ENCODE results near the gene CSNK1A1L. TPM values are rescaled to one million over a fixed set of nuclear protein-coding genes. Genes with fewer than 3 reads are reported as not detected.

The CSNK1A1L gene
- total RNA-seq, 1 donor from 2014 or later: not detected

DNA sequence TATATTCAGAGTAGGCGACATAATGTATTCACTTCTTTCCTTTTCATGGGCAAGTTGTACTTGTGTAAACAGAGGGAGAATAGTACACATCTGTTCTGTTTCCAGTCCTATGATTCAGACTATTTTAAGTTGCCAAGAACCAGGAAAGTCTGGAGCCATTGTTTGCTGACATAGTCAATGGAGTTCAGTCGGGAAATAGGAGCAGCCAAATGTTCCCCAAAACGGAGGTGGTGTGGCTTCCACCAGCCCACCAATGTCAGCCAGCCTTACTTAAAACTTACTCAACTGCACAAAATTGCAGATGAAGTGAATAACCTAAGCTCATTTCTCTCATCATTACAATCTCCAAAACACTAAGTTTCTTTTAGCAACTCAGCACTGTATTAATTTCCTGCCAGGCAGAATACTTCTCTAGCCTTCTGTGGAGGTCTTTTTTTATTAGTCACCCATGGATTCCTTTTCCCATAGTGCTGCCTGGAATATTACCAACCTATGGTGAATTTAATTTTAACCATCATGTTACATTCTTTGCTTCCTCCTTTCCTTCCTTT, 22.3 kb upstream of the CSNK1A1L start:
- H3K4me1 ChIP-seq: peaks cover 23% of the 10 kb centered on the region
- no peaks in the 10 kb centered on the region for H3K36me3 ChIP-seq
- no peaks in the 10 kb centered on the region for H3K9me3 ChIP-seq (replicated peaks)
- peak overlapping the region; percentile 70 for H3K27ac ChIP-seq (replicated peaks)
- intact Hi-C loops (cut with micrococcal nuclease): no loop called here
- TF ChIP-seq, protein P1, sequence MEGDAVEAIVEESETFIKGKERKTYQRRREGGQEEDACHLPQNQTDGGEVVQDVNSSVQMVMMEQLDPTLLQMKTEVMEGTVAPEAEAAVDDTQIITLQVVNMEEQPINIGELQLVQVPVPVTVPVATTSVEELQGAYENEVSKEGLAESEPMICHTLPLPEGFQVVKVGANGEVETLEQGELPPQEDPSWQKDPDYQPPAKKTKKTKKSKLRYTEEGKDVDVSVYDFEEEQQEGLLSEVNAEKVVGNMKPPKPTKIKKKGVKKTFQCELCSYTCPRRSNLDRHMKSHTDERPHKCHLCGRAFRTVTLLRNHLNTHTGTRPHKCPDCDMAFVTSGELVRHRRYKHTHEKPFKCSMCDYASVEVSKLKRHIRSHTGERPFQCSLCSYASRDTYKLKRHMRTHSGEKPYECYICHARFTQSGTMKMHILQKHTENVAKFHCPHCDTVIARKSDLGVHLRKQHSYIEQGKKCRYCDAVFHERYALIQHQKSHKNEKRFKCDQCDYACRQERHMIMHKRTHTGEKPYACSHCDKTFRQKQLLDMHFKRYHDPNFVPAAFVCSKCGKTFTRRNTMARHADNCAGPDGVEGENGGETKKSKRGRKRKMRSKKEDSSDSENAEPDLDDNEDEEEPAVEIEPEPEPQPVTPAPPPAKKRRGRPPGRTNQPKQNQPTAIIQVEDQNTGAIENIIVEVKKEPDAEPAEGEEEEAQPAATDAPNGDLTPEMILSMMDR (IDR thresholded peaks at IDR 0.05; ENCODE audit: borderline replicate concordance): no peak
- H3K27me3 ChIP-seq (ENCODE audit: low read depth): no peaks in the 10 kb centered on the region
- no peak for DNase-seq
- no peak overlapping the region for H3K4me3 ChIP-seq

DNA sequence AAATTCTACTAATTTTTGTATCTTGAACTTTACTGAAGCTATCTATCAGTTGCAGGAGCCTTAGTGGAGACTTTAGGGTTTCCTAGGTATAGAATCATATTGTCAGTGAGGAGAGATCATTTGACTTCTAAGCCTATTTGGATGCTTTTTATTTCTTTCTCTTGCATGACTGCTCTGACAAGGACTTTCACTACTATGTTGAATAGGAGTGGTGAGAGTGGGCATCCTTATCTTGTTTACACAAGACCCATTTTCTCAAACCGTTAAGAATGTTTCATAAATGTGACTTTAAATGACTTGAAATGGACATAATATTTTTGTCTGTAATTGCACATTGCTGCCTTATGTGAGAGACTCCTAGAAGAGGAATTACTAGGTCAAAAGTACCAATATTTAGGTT, 17.9 kb upstream of the CSNK1A1L start:
- intact Hi-C loops (cut with micrococcal nuclease): no loop called here

DNA sequence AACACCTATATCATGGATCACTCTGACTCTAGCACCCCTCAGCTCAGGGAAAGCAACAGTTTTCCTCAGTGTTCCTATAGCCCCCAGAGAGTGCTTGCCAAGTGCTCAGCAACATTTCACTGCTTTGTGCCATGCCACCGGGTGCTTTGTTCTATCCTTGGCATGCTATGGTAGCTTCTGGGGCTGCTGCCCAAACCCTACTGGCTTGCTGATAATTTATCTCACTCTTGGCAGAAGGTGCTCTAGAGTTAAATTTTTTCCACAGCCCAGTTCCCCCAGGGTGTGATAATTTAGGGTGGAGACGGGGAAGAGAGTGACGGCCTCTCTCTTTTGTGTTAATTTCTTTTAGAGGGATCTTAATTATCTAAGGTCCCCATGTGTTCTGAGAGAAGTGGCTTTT, 12.6 kb upstream of the CSNK1A1L start:
- intact Hi-C loops (cut with micrococcal nuclease): no loop called here
- Histone ChIP-seq H3K4me1 (peaks cover 15% of the 10 kb centered on the region), H3K36me3 (no peaks in the 10 kb centered on the region), H3K27ac (replicated peaks) (peak overlapping the region; percentile 55), H3K4me3 (no peak overlapping the region), H3K9me3 (replicated peaks) (no peaks in the 10 kb centered on the region), H3K27me3 (ENCODE audit: low read depth) (no peaks in the 10 kb centered on the region)
- peak; percentile 51 for DNase-seq
- TF ChIP-seq, protein P1 (IDR thresholded peaks at IDR 0.05; ENCODE audit: borderline replicate concordance): no peak

More for the DNA sequence above, 17.9 kb upstream of the CSNK1A1L start:
- DNase-seq: no peak
- Histone ChIP-seq H3K27me3 (ENCODE audit: low read depth) (no peaks in the 10 kb centered on the region), H3K36me3 (no peaks in the 10 kb centered on the region), H3K4me3 (no peak overlapping the region), H3K27ac (replicated peaks) (no peak overlapping the region), H3K4me1 (peaks cover 26% of the 10 kb centered on the region), H3K9me3 (replicated peaks) (no peaks in the 10 kb centered on the region)
- TF ChIP-seq, protein P1 (IDR thresholded peaks at IDR 0.05; ENCODE audit: borderline replicate concordance): no peak

DNA sequence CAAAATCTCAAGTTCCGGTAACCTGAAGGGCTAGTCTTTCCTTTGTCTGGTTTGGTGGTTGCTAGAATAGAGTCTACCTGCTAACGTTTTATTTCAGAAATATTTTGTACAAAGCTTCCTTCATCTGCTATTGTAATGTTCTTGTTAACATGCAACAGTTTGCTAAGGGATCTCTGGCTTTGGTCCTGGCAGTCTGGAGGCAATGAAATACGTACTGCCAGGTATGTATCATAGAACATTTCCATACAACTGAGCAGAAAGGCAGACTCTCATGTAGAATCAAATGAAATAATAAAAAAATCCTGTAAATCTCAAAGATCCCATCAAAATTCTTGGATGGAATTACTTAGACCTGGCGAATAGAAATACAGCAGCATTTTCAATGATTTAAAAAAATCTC, 8.8 kb upstream of the CSNK1A1L start:
- TF ChIP-seq, protein P1 (IDR thresholded peaks at IDR 0.05; ENCODE audit: borderline replicate concordance): no peak
- intact Hi-C loops (cut with micrococcal nuclease): no loop called here
- no peak overlapping the region for H3K4me3 ChIP-seq

DNA sequence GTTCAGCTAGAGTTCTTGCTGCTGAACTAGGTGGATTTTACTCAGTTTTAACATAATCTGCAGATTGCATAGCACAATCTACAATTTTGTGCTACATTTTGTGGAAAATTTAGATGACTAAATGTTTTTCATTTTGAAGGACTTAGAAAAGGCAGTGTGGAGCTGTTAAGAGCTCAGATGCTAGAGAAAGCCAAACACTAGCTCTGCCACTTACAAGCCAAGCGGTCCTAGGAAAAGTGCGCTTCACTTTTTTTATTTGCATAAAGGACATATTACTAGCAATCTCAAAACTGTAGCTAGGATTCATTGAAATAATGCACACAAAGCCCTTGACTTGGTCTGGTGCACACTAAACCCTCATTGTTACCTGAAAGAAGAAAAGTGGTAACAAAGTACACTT, 8.1 kb upstream of the CSNK1A1L start:
- DNase-seq: no peak
- no peak overlapping the region for H3K27ac ChIP-seq (replicated peaks)
- H3K27me3 ChIP-seq (ENCODE audit: low read depth): no peaks in the 10 kb centered on the region
- H3K36me3 ChIP-seq: no peaks in the 10 kb centered on the region
- TF ChIP-seq, protein P1 (IDR thresholded peaks at IDR 0.05; ENCODE audit: borderline replicate concordance): no peak
- peaks cover 15% of the 10 kb centered on the region for H3K4me1 ChIP-seq
- intact Hi-C loops (cut with micrococcal nuclease): no loop called here
- H3K9me3 ChIP-seq (replicated peaks): no peaks in the 10 kb centered on the region
- H3K4me3 ChIP-seq: no peak overlapping the region

More for the DNA sequence above, 8.8 kb upstream of the CSNK1A1L start:
- Histone ChIP-seq H3K36me3 (no peaks in the 10 kb centered on the region), H3K27ac (replicated peaks) (no peak overlapping the region), H3K9me3 (replicated peaks) (no peaks in the 10 kb centered on the region), H3K4me1 (peaks cover 17% of the 10 kb centered on the region), H3K27me3 (ENCODE audit: low read depth) (no peaks in the 10 kb centered on the region)
- DNase-seq: no peak

Measured in left ventricle myocardium inferior (tissue), 1 donor.